ENCODE data around the gene PDE4D. TPM values are rescaled to one million over a fixed set of nuclear protein-coding genes. Genes with fewer than 3 reads are reported as not detected.

Gene PDE4D
- total and polyA plus RNA-seq, 10 of the 15 experiments (the other 5 are each of a cell fraction or from before 2014, with no cell fraction given): 0.87 to 4.1 (median 2.2) TPM

DNA sequence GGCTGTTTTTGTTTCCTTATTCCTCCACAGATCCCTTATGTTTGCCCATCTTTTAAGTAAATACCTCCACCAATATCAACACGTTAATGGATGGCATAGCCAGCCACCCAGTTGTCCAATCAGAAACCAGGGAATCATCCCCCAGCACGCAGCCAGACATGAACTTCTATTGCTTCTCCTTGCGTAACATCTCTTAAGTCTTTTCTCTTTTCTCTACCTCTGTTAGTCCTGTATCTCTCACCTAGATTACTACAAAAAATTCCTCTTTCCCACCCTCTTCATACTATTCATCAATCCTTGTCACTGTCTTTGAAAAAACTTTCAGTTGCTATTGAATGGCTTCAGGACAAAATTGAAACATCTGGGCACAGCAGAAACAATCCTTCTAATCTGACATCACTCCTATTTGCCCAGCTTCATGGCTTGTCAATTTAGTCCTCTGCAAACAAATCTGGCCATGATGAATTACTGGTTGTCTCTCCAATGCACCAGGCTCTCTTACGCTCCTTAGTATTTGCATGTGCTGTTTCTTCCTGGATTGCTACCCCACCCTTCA is 961.4 kb downstream of the PDE4D start (continued):
- TF ChIP-seq KAT2A (conservative IDR thresholded peaks at IDR 0.05; ENCODE audit: control insufficient read depth, low read depth, low read length): no peak
- no peak for TF ChIP-seq GATAD2B (conservative IDR thresholded peaks at IDR 0.05; ENCODE audit: low read depth)
- no peak for TF ChIP-seq SUPT20H (IDR thresholded peaks at IDR 0.05; ENCODE audit: borderline replicate concordance, control insufficient read depth, low read depth, low read length)
- TF ChIP-seq CREB1 (IDR thresholded peaks at IDR 0.05; ENCODE audit: low read depth): no peak
- no peak for TF ChIP-seq NFXL1 (IDR thresholded peaks at IDR 0.05; ENCODE audit: borderline replicate concordance)
- TF ChIP-seq CHD1 (IDR thresholded peaks at IDR 0.05; ENCODE audit: low read depth, low read length): no peak
- no peak for TF ChIP-seq SREBF2 (IDR thresholded peaks at IDR 0.05; ENCODE audit: low read length)
- TF ChIP-seq RAD21 (IDR thresholded peaks at IDR 0.05; ENCODE audit: insufficient read depth, low read depth, low read length): no peak
- no peak for TF ChIP-seq POLR2AphosphoS2 (IDR thresholded peaks at IDR 0.05; ENCODE audit: low read depth, low read length)
- no peak for TF ChIP-seq IKZF1 (conservative IDR thresholded peaks at IDR 0.05)
- TF ChIP-seq STAT3 (IDR thresholded peaks at IDR 0.05; ENCODE audit: low read depth, low read length): no peak
- no peak for TF ChIP-seq CEBPB (IDR thresholded peaks at IDR 0.05; ENCODE audit: borderline replicate concordance in 1 of 2, low read depth in 2 of 2, low read length in 2 of 2)

DNA sequence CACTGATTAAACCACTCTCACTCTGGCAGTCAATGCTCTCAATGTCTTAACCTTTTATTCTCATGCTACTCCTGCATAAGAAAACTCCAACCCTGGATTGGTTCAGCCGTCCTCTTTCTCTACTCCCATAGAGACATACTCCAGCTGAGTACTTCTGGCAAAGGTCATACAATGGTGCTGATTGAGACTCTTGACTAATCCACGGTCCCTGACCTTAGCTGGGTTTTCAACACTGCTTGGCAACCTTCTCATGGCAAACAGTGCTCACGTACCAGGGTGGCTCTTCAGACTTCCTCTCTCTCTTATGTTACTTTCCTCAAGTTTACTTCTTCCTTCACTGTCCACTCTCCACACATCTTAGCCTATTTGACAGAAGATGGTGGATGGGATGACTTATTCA is 963.0 kb downstream of the PDE4D start:
- H2AFZ ChIP-seq (ENCODE audit: control insufficient read depth, low read depth, low read length): no peak overlapping the region
- CTCF ChIA-PET: interaction anchor here (0.6 kb wide), 1 partner anchor 9 kb away, joined by 4 read pairs; no protein-coding TSS in a partner anchor
- H3K4me3 ChIP-seq: no peak overlapping the region
- no peaks in the 10 kb centered on the region for H3K79me2 ChIP-seq (ENCODE audit: control insufficient read depth, insufficient read depth, low read length)
- ATAC-seq: no peak; the same call in 2 of the 3 replicates
- H3K9ac ChIP-seq (ENCODE audit: control insufficient read depth, insufficient read depth, low read length): no peak overlapping the region
- in situ Hi-C loops (cut with MboI) (no loop called here), intact Hi-C loops (cut with micrococcal nuclease; ENCODE audit: unreplicated experiment) (no loop called here)
- H3K9me3 ChIP-seq (replicated peaks; ENCODE audit: control insufficient read depth, insufficient read depth, low read length): no peaks in the 10 kb centered on the region
- H3K4me1 ChIP-seq (ENCODE audit: control insufficient read depth, insufficient read depth, low read length): no peaks in the 10 kb centered on the region
- H3K27me3 ChIP-seq (replicated peaks in 1 of 2; ENCODE audit: control insufficient read depth in 2 of 2, insufficient read depth in 2 of 2, low read length in 1 of 2): 0 out of 4 replicates have a peak, but pooled peaks cover 0 to 2% of the 10 kb centered on the region in 2 experiments
- H3K36me3 ChIP-seq (ENCODE audit: control insufficient read depth in 2 of 2, insufficient read depth in 2 of 2, low read length in 1 of 2): no peaks in the 10 kb centered on the region
- H3K27ac ChIP-seq (ENCODE audit: control insufficient read depth, insufficient read depth): no peak overlapping the region
- FAIRE-seq: no peak
- RAD21 ChIA-PET (ENCODE audit: unreplicated experiment): no interaction called here
- POLR2A ChIA-PET: no interaction called here
- WGBS (ENCODE audit: insufficient coverage, insufficient replicate concordance, low lambda C conversion rate, missing lambda C conversion rate): 15% methylated on average over 3 of the region's 3 CpGs
- DNase-seq (ENCODE audit: low read depth, low spot score): no peak
- no TSS peak for BruUV-seq (replicated peaks)
- H4K20me1 ChIP-seq (ENCODE audit: control insufficient read depth, insufficient read depth): no peaks in the 10 kb centered on the region
- H3K4me2 ChIP-seq (ENCODE audit: control insufficient read depth, insufficient read depth): no peak overlapping the region
- TF ChIP-seq RELA (IDR thresholded peaks at IDR 0.05; ENCODE audit: borderline replicate concordance, partially characterized antibody) (no peak), HDAC2 (IDR thresholded peaks at IDR 0.05) (no peak), EGR1 (IDR thresholded peaks at IDR 0.05; ENCODE audit: borderline replicate concordance in 1 of 2, low read depth in 2 of 2, low read length in 2 of 2) (no peak), FOXK2 (IDR thresholded peaks at IDR 0.05) (no peak), IKZF2 (IDR thresholded peaks at IDR 0.05) (no peak), JUND (IDR thresholded peaks at IDR 0.05; ENCODE audit: low read depth, low read length) (no peak), SIN3A (IDR thresholded peaks at IDR 0.05; ENCODE audit: low read depth, low read length) (no peak), BCL11A (IDR thresholded peaks at IDR 0.05; ENCODE audit: low read depth, low read length) (no peak), GATAD2B (conservative IDR thresholded peaks at IDR 0.05; ENCODE audit: low read depth) (no peak), SUZ12 (IDR thresholded peaks at IDR 0.05; ENCODE audit: unreplicated experiment) (no peak)
- TF ChIP-seq, protein P1, sequence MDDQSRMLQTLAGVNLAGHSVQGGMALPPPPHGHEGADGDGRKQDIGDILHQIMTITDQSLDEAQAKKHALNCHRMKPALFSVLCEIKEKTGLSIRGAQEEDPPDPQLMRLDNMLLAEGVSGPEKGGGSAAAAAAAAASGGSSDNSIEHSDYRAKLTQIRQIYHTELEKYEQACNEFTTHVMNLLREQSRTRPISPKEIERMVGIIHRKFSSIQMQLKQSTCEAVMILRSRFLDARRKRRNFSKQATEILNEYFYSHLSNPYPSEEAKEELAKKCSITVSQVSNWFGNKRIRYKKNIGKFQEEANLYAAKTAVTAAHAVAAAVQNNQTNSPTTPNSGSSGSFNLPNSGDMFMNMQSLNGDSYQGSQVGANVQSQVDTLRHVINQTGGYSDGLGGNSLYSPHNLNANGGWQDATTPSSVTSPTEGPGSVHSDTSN (IDR thresholded peaks at IDR 0.05; ENCODE audit: insufficient replicate concordance, low read depth, low read length): no peak
- TF ChIP-seq, protein P2, sequence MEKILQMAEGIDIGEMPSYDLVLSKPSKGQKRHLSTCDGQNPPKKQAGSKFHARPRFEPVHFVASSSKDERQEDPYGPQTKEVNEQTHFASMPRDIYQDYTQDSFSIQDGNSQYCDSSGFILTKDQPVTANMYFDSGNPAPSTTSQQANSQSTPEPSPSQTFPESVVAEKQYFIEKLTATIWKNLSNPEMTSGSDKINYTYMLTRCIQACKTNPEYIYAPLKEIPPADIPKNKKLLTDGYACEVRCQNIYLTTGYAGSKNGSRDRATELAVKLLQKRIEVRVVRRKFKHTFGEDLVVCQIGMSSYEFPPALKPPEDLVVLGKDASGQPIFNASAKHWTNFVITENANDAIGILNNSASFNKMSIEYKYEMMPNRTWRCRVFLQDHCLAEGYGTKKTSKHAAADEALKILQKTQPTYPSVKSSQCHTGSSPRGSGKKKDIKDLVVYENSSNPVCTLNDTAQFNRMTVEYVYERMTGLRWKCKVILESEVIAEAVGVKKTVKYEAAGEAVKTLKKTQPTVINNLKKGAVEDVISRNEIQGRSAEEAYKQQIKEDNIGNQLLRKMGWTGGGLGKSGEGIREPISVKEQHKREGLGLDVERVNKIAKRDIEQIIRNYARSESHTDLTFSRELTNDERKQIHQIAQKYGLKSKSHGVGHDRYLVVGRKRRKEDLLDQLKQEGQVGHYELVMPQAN (conservative IDR thresholded peaks at IDR 0.05): no peak
- SMC1A ChIA-PET (ENCODE audit: uncharacterized antibody, unreplicated experiment): interaction anchor here (0.8 to 1.4 kb wide), 3 partner anchors 30 to 243 kb away, joined by 3 read pairs; no protein-coding TSS in a partner anchor

All from GM12878 (cell line).